ENCODE results near the gene CFAP46.
"Not testable (repeated sequence)": the region's sequence is repeated elsewhere in the genome, so short reads cannot be mapped to it uniquely, and the experiment has no call there.

CFAP46 gene

GRCh38 chr10:132926777-132927650 lies 15.4 kb downstream of the CFAP46 start:
- DNase-seq (ENCODE audit: low read depth) = no peak

- no peak for DNase-seq (ENCODE audit: low read depth)
Measured at GRCh38 chr10:132926070-132926469, 16.3 kb downstream of the CFAP46 start.

- no peak for DNase-seq (ENCODE audit: low read depth)
Measured at GRCh38 chr10:132925614-132926013, 16.8 kb downstream of the CFAP46 start.

GRCh38 chr10:132925071-132925561 lies 17.3 kb downstream of the CFAP46 start:
- DNase-seq (ENCODE audit: low read depth) = no peak

GRCh38 chr10:132924046-132924952 lies 18.1 kb downstream of the CFAP46 start:
- DNase-seq (ENCODE audit: low read depth) = no peak

GRCh38 chr10:132923384-132923783 lies 19.0 kb downstream of the CFAP46 start:
- DNase-seq (ENCODE audit: low read depth) = not testable (repeated sequence)

GRCh38 chr10:132922872-132923271 lies 19.5 kb downstream of the CFAP46 start:
- no peak for DNase-seq (ENCODE audit: low read depth)

GRCh38 chr10:132921818-132922807 lies 20.3 kb downstream of the CFAP46 start:
- no peak for DNase-seq (ENCODE audit: low read depth)

GRCh38 chr10:132921086-132921485 lies 21.3 kb downstream of the CFAP46 start:
- DNase-seq (ENCODE audit: low read depth) = no peak

- DNase-seq (ENCODE audit: low read depth) = no peak
Measured at GRCh38 chr10:132920101-132920925, 22.1 kb downstream of the CFAP46 start.

GRCh38 chr10:132919374-132920100 lies 22.8 kb downstream of the CFAP46 start:
- no peak for DNase-seq (ENCODE audit: low read depth)

GRCh38 chr10:132918617-132919373 lies 23.6 kb downstream of the CFAP46 start:
- no peak for DNase-seq (ENCODE audit: low read depth)

- DNase-seq (ENCODE audit: low read depth) = no peak
Measured at GRCh38 chr10:132918264-132918616, 24.1 kb downstream of the CFAP46 start.

GRCh38 chr10:132916956-132917666 lies 25.3 kb downstream of the CFAP46 start:
- no peak for DNase-seq (ENCODE audit: low read depth)

- no peak for DNase-seq (ENCODE audit: low read depth)
Measured at GRCh38 chr10:132916421-132916841, 25.9 kb downstream of the CFAP46 start.

GRCh38 chr10:132915411-132915810 lies 27.0 kb downstream of the CFAP46 start:
- DNase-seq (ENCODE audit: low read depth) = no peak

GRCh38 chr10:132914732-132915131 lies 27.6 kb downstream of the CFAP46 start:
- DNase-seq (ENCODE audit: low read depth) = no peak

GRCh38 chr10:132913559-132914115 lies 28.7 kb downstream of the CFAP46 start:
- no peak for DNase-seq (ENCODE audit: low read depth)
